Endothelial cell of umbilical vein (primary cell): Measurements from ENCODE around the gene ADARB1. TPM values are rescaled to one million over a fixed set of nuclear protein-coding genes. Genes with fewer than 3 reads are reported as not detected.

ENCODE experiments used
- BruUV-seq: library from RNA; stranded (reverse); fragments of 400-500 nt; replicated peaks from 2 replicates; lab custom pipeline; 2021; lab: Mats Ljungman, UMichigan
- CTCF ChIA-PET: fragments of 300-600, 350-600 bp; sonication (Branson Sonifier 250); formaldehyde crosslinking; loops from one replicate; lab custom pipeline; 2021; ENCODE audit warnings: antibody characterized with exemption, inconsistent platforms; lab: Charles Lee
- POLR2A ChIA-PET: fragments of 300-600, 350-600 bp; sonication (Branson Sonifier 250); formaldehyde crosslinking; loops from one replicate; lab custom pipeline; 2021; ENCODE audit warnings: antibody characterized with exemption, inconsistent platforms; lab: Charles Lee
- DNase-seq: peaks from one replicate; pipeline ENCODE4 v3.0.0-alpha.2; 2011; ENCODE audit warnings: low read depth, low spot score
- FAIRE-seq: peaks from 2 replicates; lab custom pipeline; 2011; peaks lifted over from hg19 to GRCh38; lab: Jason Lieb, UNC
- H2AFZ ChIP-seq: 2 replicates; pipeline ENCODE4 v1.6.0; 2012; ENCODE audit warnings: low read depth, low read length, control low read depth, inconsistent platforms
- H3K27ac ChIP-seq: 2 replicates; pipeline ENCODE4 v1.5.1; 2011; ENCODE audit warnings: low read depth, mild to moderate bottlenecking, control low read depth, low read length, moderate library complexity; ENCODE audit not compliant: insufficient read depth
- H3K27me3 ChIP-seq, 2 experiments: 2 replicates each; pipeline versions ENCODE4 v1.6.0 to v1.6.1; 2011; ENCODE audit warnings: low read length in 2 of 2, mixed read lengths in 1 of 2; ENCODE audit not compliant: control insufficient read depth in 2 of 2, insufficient read depth in 2 of 2
- H3K36me3 ChIP-seq, 2 experiments: 2 replicates in 1 of 2; 3 replicates in 1 of 2; pipeline ENCODE4 v1.5.1; 2011; ENCODE audit warnings: low read length in 2 of 2, mild to moderate bottlenecking in 1 of 2, moderate library complexity in 1 of 2; ENCODE audit not compliant: control insufficient read depth in 2 of 2, insufficient read depth in 2 of 2; ENCODE audit errors: extremely low read depth in 1 of 2
- H3K4me1 ChIP-seq: 3 replicates; pipeline ENCODE4 v1.5.1; 2011; ENCODE audit warnings: mild to moderate bottlenecking, low read length; ENCODE audit not compliant: control insufficient read depth, insufficient read depth; ENCODE audit errors: extremely low read depth
- H3K4me2 ChIP-seq: 2 replicates; pipeline ENCODE4 v1.6.1; 2011; ENCODE audit warnings: low read length, control low read depth, mixed read lengths; ENCODE audit not compliant: insufficient read depth
- H3K4me3 ChIP-seq, 3 experiments: fragments of 200-600 bp in 1 of 3; sonication (generic), shearing (Covaris generic) in 1 of 3; replicated peaks in 1 of 3; 2 replicates each; pipeline ENCODE4 v1.5.1; 2011 to 2016; ENCODE audit warnings: control low read depth in 3 of 3, low read length in 3 of 3, mild to moderate bottlenecking in 2 of 3, inconsistent platforms in 1 of 3, low read depth in 1 of 3, moderate library complexity in 1 of 3; ENCODE audit not compliant: insufficient read depth in 1 of 3
- H3K79me2 ChIP-seq: 2 replicates; pipeline ENCODE4 v1.6.0; 2012; ENCODE audit warnings: low read length, inconsistent platforms; ENCODE audit not compliant: control insufficient read depth, insufficient read depth
- H3K9ac ChIP-seq: replicated peaks from 2 replicates; pipeline ENCODE3; 2011; ENCODE audit warnings: low read length, control low read depth; ENCODE audit not compliant: insufficient read depth; ENCODE audit errors: extremely low read depth
- H3K9me1 ChIP-seq: replicated peaks from 3 replicates; pipeline ENCODE4 v1.6.0; 2011; ENCODE audit warnings: mild to moderate bottlenecking, low read length; ENCODE audit not compliant: control insufficient read depth, insufficient read depth; ENCODE audit errors: extremely low read depth
- H3K9me3 ChIP-seq: replicated peaks from 2 replicates; pipeline ENCODE4 v1.5.1; 2012; ENCODE audit warnings: low read length, inconsistent platforms; ENCODE audit not compliant: control insufficient read depth, insufficient read depth
- H4K20me1 ChIP-seq: replicated peaks from 2 replicates; pipeline ENCODE3; 2011; ENCODE audit warnings: mild to moderate bottlenecking, low read length; ENCODE audit not compliant: control insufficient read depth, insufficient read depth; ENCODE audit errors: extremely low read depth
- CTCF ChIP-seq, 2 donors: IDR thresholded peaks; 1 replicate in 1 of 2; 2 replicates in 1 of 2; pipeline ENCODE4 v1.5.1; 2011; ENCODE audit warnings: low read length in 2 of 2, mild to moderate bottlenecking in 2 of 2, moderate library complexity in 2 of 2, control low read depth in 1 of 2, inconsistent platforms in 1 of 2, low read depth in 1 of 2; ENCODE audit not compliant: insufficient read depth in 1 of 2; ENCODE audit errors: extremely low read depth in 1 of 2
- EZH2 ChIP-seq: IDR thresholded peaks from 2 replicates; pipeline ENCODE4 v1.6.1; 2012; ENCODE audit warnings: borderline replicate concordance, low read depth, mild to moderate bottlenecking, moderate library complexity, low read length, inconsistent platforms; ENCODE audit not compliant: severe bottlenecking
- FOS ChIP-seq: IDR thresholded peaks from 2 replicates; pipeline ENCODE4 v1.6.1; 2011; ENCODE audit warnings: mild to moderate bottlenecking, low read length, moderate library complexity, borderline replicate concordance; ENCODE audit not compliant: insufficient read depth
- GATA2 ChIP-seq: IDR thresholded peaks from 2 replicates; pipeline ENCODE4 v1.7.0; 2011; ENCODE audit warnings: low read depth, mild to moderate bottlenecking, moderate library complexity, mixed read lengths, low read length; ENCODE audit not compliant: insufficient read length, insufficient read depth
- JUN ChIP-seq: IDR thresholded peaks from 2 replicates; pipeline ENCODE4 v1.6.1; 2011; ENCODE audit warnings: borderline replicate concordance, low read depth; ENCODE audit not compliant: insufficient read length, insufficient read depth
- MAX ChIP-seq: IDR thresholded peaks from 2 replicates; pipeline ENCODE4 v1.6.1; 2011; ENCODE audit not compliant: insufficient read depth, insufficient read length
- MYC ChIP-seq: IDR thresholded peaks from one replicate; pipeline ENCODE4 v1.6.1; 2011; ENCODE audit warnings: mild to moderate bottlenecking, low read depth, low read length
- POLR2AphosphoS5 ChIP-seq: IDR thresholded peaks from 2 replicates; pipeline ENCODE4 v1.6.1; 2012; ENCODE audit warnings: low read depth, mild to moderate bottlenecking, control low read depth, low read length, moderate library complexity; ENCODE audit not compliant: insufficient read depth
- dilution Hi-C: fragments of 300-500 bp; cut with MboI; formaldehyde crosslinking; loops from one replicate; pipeline ENCODE4 v1.15.0; 2019; ENCODE audit warnings: low sequenced_read_pairs; ENCODE audit not compliant: extremely low pct_ligation_motif_present
- intact Hi-C: fragments of 100-400 bp; cut with micrococcal nuclease; formaldehyde crosslinking; loops from one replicate; pipeline ENCODE4 v1.10.0; 2022
- polyA plus RNA-seq, 4 experiments: library from polyadenylated mRNA; depleted of rRNA in 3 of 4; stranded (reverse) in 3 of 4; unstranded in 1 of 4; fragments of >200 nt; gene quantifications; 2 replicates each; pipeline versions ENCODE4 v1.2.1 to v1.2.3, GENCODE V29; 2011 to 2012; ENCODE audit warnings: missing spikeins in 1 of 4
- total RNA-seq: library from RNA; stranded (reverse); gene quantifications from 2 replicates; pipeline ENCODE4 v1.2.3, GENCODE V29; 2021

Gene ADARB1
- total and polyA plus RNA-seq, 2 donors (not counting 3 experiments of a cell fraction or from before 2014, with no cell fraction given) = 32.5 to 54.3 TPM

- FAIRE-seq = peak; percentile 62
These were observed 174.6 kb downstream of the ADARB1 start for GRCh38 chr21:45248893-45249381.

More at GRCh38 chr21:45248893-45249381, 174.6 kb downstream of the ADARB1 start:
- no TSS peak for BruUV-seq
- Histone ChIP-seq H3K9me3 (no peaks in the 10 kb centered on the region), H2AFZ (peak overlapping the region; percentile 72), H3K79me2 (no peaks in the 10 kb centered on the region), H3K4me3 (no peak overlapping the region), H3K9me1 (no peaks in the 10 kb centered on the region), H3K4me2 (peak overlapping the region; percentile 32), H4K20me1 (no peaks in the 10 kb centered on the region), H3K36me3 (no peaks in the 10 kb centered on the region), H3K27me3 (peaks cover 3 to 20% of the 10 kb centered on the region in 2 experiments), H3K27ac (no peak overlapping the region), H3K4me1 (no peaks in the 10 kb centered on the region), H3K9ac (no peak overlapping the region)
- intact Hi-C loops (no loop called here), dilution Hi-C loops (no loop called here)
- ChIA-PET POLR2A (no interaction called here), CTCF (interaction anchor here (0.9 to 1.6 kb wide), 3 partner anchors 8 to 111 kb away, joined by 3 to 5 read pairs (median 4); no protein-coding TSS in a partner anchor)
- TF ChIP-seq POLR2AphosphoS5 = no peak
- no peak for TF ChIP-seq JUN
- TF ChIP-seq GATA2 = no peak
- no peak for TF ChIP-seq EZH2
- no peak for TF ChIP-seq MAX
- TF ChIP-seq MYC = no peak
- TF ChIP-seq FOS = no peak
- no peak for TF ChIP-seq CTCF (IDR thresholded peaks at IDR 0.05; ENCODE audit: extremely low read depth in 1 of 2, insufficient read depth in 1 of 2, low read depth in 1 of 2, low read length in 2 of 2)
- DNase-seq = no peak
